Nephron (organoid): ENCODE data around the gene PSMA7.

Source experiments
- H3K27ac Mint-ChIP-seq, 3 experiments: 2 replicates each; pipeline ENCODE4 v1.8.0; 2020; ENCODE audit warnings: mixed read lengths in 3 of 3, mild to moderate bottlenecking in 2 of 3, moderate library complexity in 1 of 3
- H3K27me3 Mint-ChIP-seq: 2 replicates; pipeline ENCODE4 v1.8.0; 2021; ENCODE audit warnings: low read depth, mild to moderate bottlenecking, moderate library complexity, mixed read lengths
- H3K36me3 Mint-ChIP-seq: 2 replicates; pipeline ENCODE4 v1.8.0; 2020; ENCODE audit warnings: low read depth, mixed read lengths
- H3K4me1 Mint-ChIP-seq: 2 replicates; pipeline ENCODE4 v1.8.0; 2020; ENCODE audit warnings: mixed read lengths
- H3K4me3 Mint-ChIP-seq, 3 experiments: 2 replicates each; pipeline ENCODE4 v1.8.0; 2020; ENCODE audit warnings: mild to moderate bottlenecking in 3 of 3, mixed read lengths in 3 of 3, moderate library complexity in 2 of 3
- H3K9me3 Mint-ChIP-seq: 2 replicates; pipeline ENCODE4 v1.8.0; 2020; ENCODE audit warnings: mixed read lengths
- CTCF ChIP-seq, 3 experiments: fragments of 200-600 bp; sonication (generic); IDR thresholded peaks; one replicate each; pipeline ENCODE4 v1.5.0; 2021; ENCODE audit warnings: antibody characterized with exemption in 3 of 3; ENCODE audit not compliant: unreplicated experiment in 3 of 3

Gene PSMA7

DNA sequence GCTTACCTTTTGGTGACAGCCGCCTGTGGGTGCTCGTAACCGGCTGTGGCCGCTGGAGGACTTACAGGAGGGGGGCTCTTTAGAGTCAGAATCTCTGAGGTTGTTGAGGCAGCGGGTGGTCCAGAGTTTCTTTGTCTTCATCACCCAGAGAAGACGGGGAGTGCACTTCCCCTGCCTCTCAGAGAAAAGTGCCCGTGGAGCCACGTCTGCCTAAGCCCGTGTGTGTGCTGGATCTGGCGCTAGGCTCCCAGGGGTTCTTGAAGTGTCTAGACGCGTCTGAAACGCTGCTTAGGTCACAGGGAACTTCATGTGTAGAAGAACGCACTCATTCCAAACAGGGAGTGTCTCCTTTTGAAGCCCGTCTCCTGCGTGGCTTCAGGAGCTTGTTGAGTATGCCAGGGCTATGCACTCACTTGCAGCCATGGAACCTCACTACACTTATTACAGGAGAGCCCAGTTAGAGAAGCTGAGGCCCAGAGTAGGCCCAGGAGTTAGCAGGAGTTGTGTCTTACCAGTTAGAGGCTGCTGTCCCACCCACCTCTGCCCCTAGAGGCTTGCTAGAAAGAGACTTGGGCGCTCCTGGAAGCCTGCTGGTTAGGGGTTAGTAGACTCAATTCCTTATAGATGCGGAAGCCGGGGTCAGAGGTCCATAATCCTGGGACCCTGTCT, 19.6 kb downstream of the PSMA7 start:
- peak overlapping the region; percentile 90 to 94 (median 91) for H3K4me3 Mint-ChIP-seq
- no peak for TF ChIP-seq CTCF (IDR thresholded peaks at IDR 0.05; ENCODE audit: unreplicated experiment in 3 of 3)
- H3K27me3 Mint-ChIP-seq: peaks cover 14% of the 10 kb centered on the region
- peaks cover 44% of the 10 kb centered on the region for H3K36me3 Mint-ChIP-seq
- H3K4me1 Mint-ChIP-seq: peaks cover 46% of the 10 kb centered on the region
- H3K27ac Mint-ChIP-seq: peak overlapping the region; percentile 69 to 83 (median 71)
- H3K9me3 Mint-ChIP-seq: no peaks in the 10 kb centered on the region

DNA sequence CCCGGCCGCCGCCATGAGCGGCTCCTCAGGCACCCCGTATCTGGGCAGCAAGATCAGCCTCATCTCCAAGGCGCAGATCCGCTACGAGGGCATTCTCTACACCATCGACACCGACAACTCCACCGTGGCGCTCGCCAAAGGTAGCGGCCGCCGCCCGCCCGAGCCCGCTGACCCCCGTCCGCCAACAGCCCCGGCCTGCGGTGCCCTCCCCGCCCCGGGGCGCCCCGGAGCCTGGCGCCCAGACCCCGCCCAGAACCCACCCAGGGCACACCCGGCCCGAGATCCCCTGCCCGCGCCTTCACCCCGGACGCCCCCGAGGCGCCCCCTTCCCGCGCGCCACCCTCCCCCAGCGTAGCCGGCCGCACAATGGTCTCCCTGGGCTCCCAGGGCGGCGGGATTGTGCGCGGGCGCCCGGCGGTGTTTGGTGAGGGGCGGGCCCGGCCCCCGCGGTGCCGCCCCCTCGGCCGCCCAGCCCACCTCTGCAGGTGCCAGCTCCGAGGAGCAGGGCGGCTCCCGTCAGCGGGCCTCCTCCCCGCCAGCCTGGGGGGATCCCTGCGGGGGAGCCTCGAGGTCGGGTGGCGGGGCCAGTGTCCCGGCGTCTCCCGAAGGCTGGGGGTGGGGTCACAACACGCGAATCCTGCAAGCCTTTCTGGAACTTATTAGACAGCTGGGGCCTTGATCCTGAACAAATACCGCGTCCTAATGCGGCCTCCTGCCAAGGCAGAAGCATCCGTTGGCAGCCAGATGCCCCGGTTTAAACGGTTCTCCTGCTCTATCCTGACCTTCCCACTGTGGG, 20.3 kb downstream of the PSMA7 start:
- peak overlapping the region; percentile 69 to 83 (median 71) for H3K27ac Mint-ChIP-seq
- peaks cover 37% of the 10 kb centered on the region for H3K36me3 Mint-ChIP-seq
- H3K27me3 Mint-ChIP-seq: peaks cover 14% of the 10 kb centered on the region
- H3K9me3 Mint-ChIP-seq: no peaks in the 10 kb centered on the region
- peak overlapping the region; percentile 90 to 94 (median 91) for H3K4me3 Mint-ChIP-seq
- H3K4me1 Mint-ChIP-seq: peaks cover 39% of the 10 kb centered on the region
- TF ChIP-seq CTCF (IDR thresholded peaks at IDR 0.05; ENCODE audit: unreplicated experiment in 3 of 3): no peak

GRCh38 chr20:62121776-62122653, 21.2 kb downstream of the PSMA7 start, which contains the start of gene LSM14B:
Gene LSM14B (plus strand): TSS chr20:62122475. CDS start chr20:62122667, 192 bp downstream.
- TF ChIP-seq CTCF (IDR thresholded peaks at IDR 0.05; ENCODE audit: unreplicated experiment in 3 of 3): no peak
- H3K36me3 Mint-ChIP-seq: peaks cover 29% of the 10 kb centered on the region
- no peaks in the 10 kb centered on the region for H3K9me3 Mint-ChIP-seq
- peaks cover 33% of the 10 kb centered on the region for H3K4me1 Mint-ChIP-seq
- H3K27me3 Mint-ChIP-seq: peaks cover 20% of the 10 kb centered on the region
- H3K27ac Mint-ChIP-seq: peak within 1 kb of the TSS; percentile 71 to 95 (median 83)
- peak within 1 kb of the TSS; percentile 90 to 94 (median 91) for H3K4me3 Mint-ChIP-seq

DNA sequence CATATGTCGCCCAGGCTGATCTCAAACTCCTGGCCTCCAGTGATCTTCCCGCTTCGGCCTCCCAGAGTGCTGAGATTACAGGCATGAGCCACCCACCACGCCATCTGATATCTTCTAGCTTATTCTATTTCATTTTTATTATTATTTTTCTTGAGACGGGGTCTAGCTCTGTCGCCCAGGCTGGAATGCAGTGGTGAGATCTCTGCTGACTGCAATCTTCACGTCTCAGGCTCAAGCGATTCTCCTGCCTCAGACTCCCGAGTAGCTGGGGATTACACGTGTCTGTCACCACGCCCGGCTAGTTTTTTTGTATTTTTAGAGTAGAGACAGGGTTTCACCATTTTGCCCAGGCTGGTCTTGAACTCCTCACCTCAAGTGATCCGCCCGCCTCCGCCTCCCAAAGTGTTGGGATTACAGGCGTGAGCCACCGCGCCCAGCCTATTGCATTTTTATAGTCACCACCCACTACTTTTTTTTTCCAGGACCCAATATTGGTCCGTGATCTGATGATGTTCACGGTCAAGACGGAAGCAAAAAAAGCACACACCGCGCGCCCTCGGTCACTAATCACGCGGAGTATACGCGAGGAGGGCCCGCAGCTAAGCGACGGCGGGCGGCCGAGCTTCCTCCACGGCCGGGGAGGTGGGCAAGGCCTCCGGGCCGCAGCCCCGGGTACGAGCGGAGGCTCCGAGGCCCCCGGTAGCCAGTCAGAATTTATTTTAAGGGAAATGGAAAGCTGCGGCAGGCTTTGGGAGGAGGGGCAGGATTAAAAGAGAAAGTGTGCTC, 22.0 kb downstream of the PSMA7 start:
- Mint-ChIP-seq H3K4me3 (peak overlapping the region; percentile 88 to 92 (median 90)), H3K27me3 (peaks cover 27% of the 10 kb centered on the region), H3K9me3 (no peaks in the 10 kb centered on the region), H3K4me1 (peaks cover 29% of the 10 kb centered on the region), H3K36me3 (peaks cover 20% of the 10 kb centered on the region), H3K27ac (peak overlapping the region; percentile 68 to 95 (median 83))
- TF ChIP-seq CTCF (IDR thresholded peaks at IDR 0.05; ENCODE audit: unreplicated experiment in 3 of 3): no peak

DNA sequence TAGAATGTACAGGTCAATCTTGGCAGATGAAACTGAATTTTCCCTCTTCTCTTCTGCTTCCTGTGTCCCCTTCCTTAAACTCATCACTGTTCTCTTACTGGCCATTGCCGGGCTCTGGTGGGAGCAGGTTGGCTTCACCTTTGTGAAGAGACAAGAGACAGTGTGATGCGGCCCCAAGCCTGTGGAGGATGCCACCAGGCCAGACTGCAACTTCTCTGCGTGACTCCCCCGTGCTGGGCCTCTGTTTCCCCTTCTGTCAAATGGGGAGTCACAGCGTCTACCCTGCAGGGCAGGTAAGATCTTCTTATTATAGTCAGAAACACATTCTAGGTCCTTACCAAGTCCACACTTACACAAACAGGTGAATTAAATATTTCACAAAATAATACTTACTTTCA, 22.8 kb downstream of the PSMA7 start:
- Mint-ChIP-seq H3K4me1 (peaks cover 29% of the 10 kb centered on the region), H3K9me3 (no peaks in the 10 kb centered on the region), H3K4me3 (peak overlapping the region; percentile 65 to 75 (median 70)), H3K27me3 (peaks cover 32% of the 10 kb centered on the region), H3K27ac (peak overlapping the region in 1 of 3 experiments; percentile 56), H3K36me3 (peaks cover 17% of the 10 kb centered on the region)
- no peak for TF ChIP-seq CTCF (IDR thresholded peaks at IDR 0.05; ENCODE audit: unreplicated experiment in 3 of 3)
